PFSK-1 (cell line): ENCODE data around the gene SORD.

Experiments
- FOXP2 ChIP-seq: optimal IDR thresholded peaks from 2 replicates; pipeline ENCODE3; 2011; ENCODE audit warnings: borderline replicate concordance, control low read depth, inconsistent platforms; ENCODE audit not compliant: insufficient read depth; ENCODE audit errors: extremely low read length, extremely low read depth
- POLR2AphosphoS5 ChIP-seq: IDR thresholded peaks from 2 replicates; pipeline ENCODE4 v1.6.1; 2012; ENCODE audit warnings: low read depth, mild to moderate bottlenecking, control low read depth, low read length, moderate library complexity
- SIN3A ChIP-seq: IDR thresholded peaks from 2 replicates; pipeline ENCODE4 v1.6.1; 2012; ENCODE audit warnings: mild to moderate bottlenecking, low read length, moderate library complexity, borderline replicate concordance; ENCODE audit not compliant: insufficient read depth
- TAF1 ChIP-seq: IDR thresholded peaks from 2 replicates; pipeline ENCODE4 v1.6.1; 2012; ENCODE audit warnings: low read length, control low read depth, borderline replicate concordance; ENCODE audit not compliant: insufficient read depth
- TF ChIP-seq, protein P1 (sequence below), 2 experiments: IDR thresholded peaks; 2 replicates each; pipeline versions ENCODE4 v1.6.1 to v1.8.0; 2011 to 2012; ENCODE audit warnings: low read depth in 2 of 2, low read length in 2 of 2, control low read depth in 1 of 2, inconsistent platforms in 1 of 2, mild to moderate bottlenecking in 1 of 2, moderate library complexity in 1 of 2; ENCODE audit not compliant: insufficient read depth in 1 of 2

The SORD gene

DNA sequence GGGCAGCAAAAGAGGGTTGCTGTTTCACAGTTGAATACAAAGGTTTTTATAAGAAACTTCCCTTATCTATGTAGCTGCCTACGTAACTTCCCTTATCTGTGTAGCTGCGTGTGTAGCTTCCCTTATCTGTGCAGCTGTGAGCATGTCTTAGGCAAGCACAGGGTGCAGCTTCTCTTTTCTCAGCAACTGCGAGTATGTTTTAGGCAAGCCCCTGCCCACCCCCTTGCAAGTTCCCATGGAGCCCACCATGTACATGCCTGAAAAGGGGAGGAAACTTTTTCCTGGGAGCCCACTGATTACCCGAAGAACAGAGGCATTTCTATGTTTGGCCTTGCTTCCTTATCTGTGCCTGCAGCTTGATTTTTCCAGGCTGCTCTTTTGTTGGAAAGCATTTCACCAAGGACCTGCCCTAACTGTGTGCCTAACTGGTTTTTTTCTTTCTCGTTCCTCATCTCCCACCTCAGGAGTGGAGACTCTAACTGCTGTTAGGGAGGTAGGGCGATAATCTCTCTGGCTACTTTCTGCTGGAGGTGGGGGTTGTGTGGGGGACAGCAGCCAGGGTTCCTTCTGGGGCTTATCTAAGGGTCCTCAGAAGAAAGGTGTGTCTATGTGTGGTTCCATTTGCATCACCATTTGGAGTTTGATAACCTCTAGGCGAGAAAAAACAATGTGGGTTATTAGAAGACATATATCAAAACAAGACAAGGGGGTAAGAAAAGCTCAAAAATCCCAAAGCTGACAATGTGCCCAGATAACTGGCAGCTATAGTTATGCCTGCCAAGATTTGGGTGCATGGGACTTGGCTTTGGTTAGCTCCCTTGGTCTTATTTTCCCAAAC lies 26.0 kb downstream of the SORD start:
- TF ChIP-seq TAF1 (no peak), POLR2AphosphoS5 (no peak), SIN3A (no peak), FOXP2 (no peak)
- TF ChIP-seq, protein P1, sequence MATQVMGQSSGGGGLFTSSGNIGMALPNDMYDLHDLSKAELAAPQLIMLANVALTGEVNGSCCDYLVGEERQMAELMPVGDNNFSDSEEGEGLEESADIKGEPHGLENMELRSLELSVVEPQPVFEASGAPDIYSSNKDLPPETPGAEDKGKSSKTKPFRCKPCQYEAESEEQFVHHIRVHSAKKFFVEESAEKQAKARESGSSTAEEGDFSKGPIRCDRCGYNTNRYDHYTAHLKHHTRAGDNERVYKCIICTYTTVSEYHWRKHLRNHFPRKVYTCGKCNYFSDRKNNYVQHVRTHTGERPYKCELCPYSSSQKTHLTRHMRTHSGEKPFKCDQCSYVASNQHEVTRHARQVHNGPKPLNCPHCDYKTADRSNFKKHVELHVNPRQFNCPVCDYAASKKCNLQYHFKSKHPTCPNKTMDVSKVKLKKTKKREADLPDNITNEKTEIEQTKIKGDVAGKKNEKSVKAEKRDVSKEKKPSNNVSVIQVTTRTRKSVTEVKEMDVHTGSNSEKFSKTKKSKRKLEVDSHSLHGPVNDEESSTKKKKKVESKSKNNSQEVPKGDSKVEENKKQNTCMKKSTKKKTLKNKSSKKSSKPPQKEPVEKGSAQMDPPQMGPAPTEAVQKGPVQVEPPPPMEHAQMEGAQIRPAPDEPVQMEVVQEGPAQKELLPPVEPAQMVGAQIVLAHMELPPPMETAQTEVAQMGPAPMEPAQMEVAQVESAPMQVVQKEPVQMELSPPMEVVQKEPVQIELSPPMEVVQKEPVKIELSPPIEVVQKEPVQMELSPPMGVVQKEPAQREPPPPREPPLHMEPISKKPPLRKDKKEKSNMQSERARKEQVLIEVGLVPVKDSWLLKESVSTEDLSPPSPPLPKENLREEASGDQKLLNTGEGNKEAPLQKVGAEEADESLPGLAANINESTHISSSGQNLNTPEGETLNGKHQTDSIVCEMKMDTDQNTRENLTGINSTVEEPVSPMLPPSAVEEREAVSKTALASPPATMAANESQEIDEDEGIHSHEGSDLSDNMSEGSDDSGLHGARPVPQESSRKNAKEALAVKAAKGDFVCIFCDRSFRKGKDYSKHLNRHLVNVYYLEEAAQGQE (IDR thresholded peaks at IDR 0.05; ENCODE audit: insufficient read depth in 1 of 2, low read depth in 2 of 2, low read length in 2 of 2): no peak

DNA sequence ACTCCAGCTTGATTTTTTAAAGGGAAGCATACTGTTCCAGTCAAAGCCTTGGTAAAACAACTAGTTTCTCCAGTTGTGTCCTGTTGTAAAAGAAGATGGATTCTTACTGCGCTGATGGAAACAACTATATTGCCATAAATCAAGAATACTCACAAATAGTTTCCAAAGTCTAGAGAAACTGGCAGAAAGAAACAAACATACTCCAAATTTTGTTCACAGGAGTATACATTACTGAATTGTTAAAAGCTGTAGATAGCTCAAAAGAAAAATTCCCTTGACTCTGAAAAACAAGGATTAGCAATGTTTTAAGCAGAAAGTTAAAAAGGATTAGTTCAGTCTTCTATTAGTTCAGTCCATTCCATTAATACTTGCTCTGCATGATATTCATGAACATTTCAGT lies 27.6 kb downstream of the SORD start:
- TF ChIP-seq, protein P1 (IDR thresholded peaks at IDR 0.05; ENCODE audit: insufficient read depth in 1 of 2, low read depth in 2 of 2, low read length in 2 of 2): no peak
- TF ChIP-seq POLR2AphosphoS5: no peak
- TF ChIP-seq TAF1: no peak
- TF ChIP-seq SIN3A: no peak
- TF ChIP-seq FOXP2: no peak

DNA sequence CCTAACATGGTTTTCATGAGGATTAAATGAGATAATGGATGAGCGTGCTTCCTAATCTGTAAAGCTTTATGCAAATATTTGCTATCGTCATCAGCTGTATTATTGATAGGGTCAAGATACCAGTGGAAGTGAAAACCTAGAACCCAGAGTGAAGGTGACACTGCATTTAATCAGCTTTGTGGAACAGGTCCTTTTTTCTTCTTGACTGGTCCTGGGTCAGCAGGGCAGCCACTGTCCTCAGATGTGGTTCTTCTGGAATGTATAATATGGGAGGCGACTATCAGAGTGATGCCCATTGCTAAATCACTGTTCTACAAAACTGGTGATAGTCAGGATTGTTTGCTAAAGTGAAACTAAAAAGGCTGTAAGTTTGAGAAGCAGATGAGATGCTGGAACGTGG lies 41.4 kb downstream of the SORD start:
- TF ChIP-seq SIN3A (no peak), FOXP2 (no peak), TAF1 (no peak), POLR2AphosphoS5 (no peak)
- TF ChIP-seq, protein P1 (IDR thresholded peaks at IDR 0.05; ENCODE audit: insufficient read depth in 1 of 2, low read depth in 2 of 2, low read length in 2 of 2): no peak

DNA sequence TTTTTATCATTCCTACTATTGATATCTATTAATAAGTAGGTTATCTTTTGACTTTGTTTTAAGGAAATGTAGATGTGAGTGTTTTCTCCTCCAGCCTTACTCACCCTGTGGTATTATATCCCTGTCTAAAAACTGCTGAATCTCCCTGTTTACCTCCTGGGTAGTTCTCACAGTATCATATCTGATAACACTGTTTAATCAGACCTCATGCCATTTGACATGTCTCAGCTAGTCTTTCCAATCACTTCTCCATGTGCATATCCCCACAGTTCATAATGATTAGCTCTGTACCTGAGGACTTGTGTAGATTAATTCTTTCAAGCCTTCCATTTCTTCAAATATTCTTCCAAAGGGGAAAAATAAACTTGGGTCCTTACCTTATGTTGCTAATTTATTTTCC lies 60.2 kb downstream of the SORD start:
- no peak for TF ChIP-seq SIN3A
- TF ChIP-seq, protein P1 (IDR thresholded peaks at IDR 0.05; ENCODE audit: insufficient read depth in 1 of 2, low read depth in 2 of 2, low read length in 2 of 2): no peak
- TF ChIP-seq FOXP2: no peak
- TF ChIP-seq POLR2AphosphoS5: no peak
- TF ChIP-seq TAF1: no peak
